ENCODE data around the gene ZNF331. TPM values are rescaled to one million over a fixed set of nuclear protein-coding genes. Genes with fewer than 3 reads are reported as not detected.

The ZNF331 gene
- total RNA-seq (2021; fragmentation: NEBNext Ultra II Directional; extraction: Animal tissue kit (Norgen Biotek cat#: 25700)): 36.7 and 44.1 TPM in 2 replicates
- 30.0 and 43.7 TPM in 2 replicates for polyA plus RNA-seq (2011; rRNA removed)
- 62.0 TPM for polyA plus RNA-seq (2011; cell fraction: cytosol; rRNA removed)
- 81.9 TPM for polyA plus RNA-seq (2011; cell fraction: nucleus; rRNA removed)
- 39.8 to 55.6 TPM (median 46.6 TPM) in 4 replicates for polyA plus RNA-seq (2012, experiment 1 of 2)
- 4.6 TPM for polyA plus RNA-seq (2012, experiment 2 of 2)
- polyA plus RNA-seq (2013, experiment 1 of 2): 30.5 TPM
- 26.8 TPM for polyA plus RNA-seq (2013, experiment 2 of 2)
- polyA minus RNA-seq (2011; rRNA and poly(A)+ RNA removed): 34.3 and 35.5 TPM in 2 replicates
- polyA minus RNA-seq (2011; cell fraction: cytosol; rRNA and poly(A)+ RNA removed): 22.2 TPM
- polyA minus RNA-seq (2011; cell fraction: nucleus; rRNA and poly(A)+ RNA removed): 48.1 TPM
- long read RNA-seq, experiment 1, partial matches to known transcripts: 0 of 6 reads
- long read RNA-seq, experiment 1, other reads (novel, unspliced or antisense): 4 of 6 reads
- long read RNA-seq, experiment 2, full-length matches to known transcripts: 8 of 10 reads
- long read RNA-seq, experiment 2, partial matches to known transcripts: 0 of 10 reads
- long read RNA-seq, experiment 2, other reads (novel, unspliced or antisense): 2 of 10 reads

DNA sequence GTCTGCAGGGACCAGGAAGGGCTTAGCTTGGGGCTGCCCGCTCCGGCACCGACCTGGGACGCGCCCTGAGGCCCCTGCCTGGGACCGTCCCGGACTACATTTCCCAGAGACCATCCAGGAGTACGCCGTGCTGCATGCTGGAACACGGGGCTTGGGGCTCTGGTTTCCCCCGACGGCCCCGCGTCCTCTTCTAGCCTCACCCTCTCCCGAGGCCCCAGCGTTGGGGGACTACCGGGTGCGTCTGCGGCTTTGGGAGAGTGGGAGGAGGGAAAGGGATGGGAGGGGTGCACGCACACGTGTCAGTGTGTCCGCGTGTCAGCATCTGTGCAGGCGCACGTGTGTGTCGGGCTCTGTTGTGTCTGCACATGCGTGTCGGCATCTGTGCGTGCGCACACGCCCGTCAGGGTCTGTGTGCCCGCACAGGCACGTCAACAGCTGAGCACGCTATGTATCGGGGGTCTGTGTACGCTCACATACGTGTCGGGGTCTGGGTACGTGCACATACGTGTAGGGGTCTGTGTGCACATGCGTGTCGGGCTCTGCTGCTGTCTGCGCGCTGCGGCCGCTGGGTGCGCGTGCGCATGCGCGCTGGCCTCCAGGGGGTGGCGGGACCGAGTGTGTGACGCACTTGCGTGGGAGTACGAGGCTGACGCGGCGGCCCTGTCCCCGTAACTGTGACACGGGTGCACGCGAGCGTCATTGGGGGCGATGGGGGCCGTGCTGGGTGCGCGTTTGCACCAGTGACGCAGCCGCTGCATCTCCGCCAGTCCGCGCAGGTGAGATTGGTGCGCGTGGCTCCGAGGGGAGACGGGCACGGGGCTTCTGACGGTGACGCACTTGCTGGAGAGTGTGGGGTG is at the start of gene ZNF331:
ZNF331 (plus strand) TSS at position 625 of the 857 bp plus-strand sequence. CDS start 31,232 bp downstream, outside the sequence.
- Histone ChIP-seq H3K4me1 (replicated peaks in 1 of 4; ENCODE audit: control insufficient read depth in 3 of 4, insufficient read depth in 4 of 4, low read length in 3 of 4) (peaks cover 0 to 5% (median 0%) of the 10 kb centered on the region in 4 experiments; a peak in 2 of 7 replicates), H3K36me3 (ENCODE audit: control insufficient read depth in 2 of 4, insufficient read depth in 4 of 4, low read length in 3 of 4) (peaks cover 5 to 14% (median 12%) of the 10 kb centered on the region in 4 experiments; a peak in 7 of 8 replicates), H3K23me2 (ENCODE audit: low read depth, low read length) (peaks cover 6% of the 10 kb centered on the region; the same call in 1 of the 2 replicates), H3K27ac (ENCODE audit: low read depth, low read length) (0 out of 2 replicates have a peak within 1 kb of the TSS, but pooled peaks have one; percentile 38), H4K20me1 (replicated peaks in 1 of 2; ENCODE audit: control insufficient read depth in 1 of 2, insufficient read depth in 2 of 2, low read length in 2 of 2) (peaks cover 2% of the 10 kb centered on the region in 2 experiments), H2BK120ac (replicated peaks; ENCODE audit: low read depth, low read length) (no peak within 1 kb of the TSS), H2AK5ac (ENCODE audit: low read depth, low read length) (no peak within 1 kb of the TSS), H4K5ac (ENCODE audit: insufficient read length, low read depth, low read length) (peak within 1 kb of the TSS; percentile 77), H3K4me3 (ENCODE audit: extremely low read depth in 1 of 4, insufficient read depth in 2 of 4, low read depth in 3 of 4, low read length in 4 of 4) (peak within 1 kb of the TSS; percentile 38 to 71 (median 67)), H3K56ac (replicated peaks; ENCODE audit: insufficient read length, low read depth, low read length) (peak within 1 kb of the TSS; percentile 79), H2BK12ac (ENCODE audit: low read depth, low read length) (no peak within 1 kb of the TSS; the same call in 1 of the 2 replicates), H3K4me2 (ENCODE audit: insufficient read depth in 1 of 2, low read depth in 2 of 2, low read length in 2 of 2) (peak within 1 kb of the TSS; percentile 53 to 83), H2BK15ac (ENCODE audit: low read length) (no peak within 1 kb of the TSS; the same call in 1 of the 2 replicates), H3K79me1 (ENCODE audit: low read depth, low read length) (no peaks in the 10 kb centered on the region), H3K9me3 (ENCODE audit: insufficient read depth in 2 of 2, low read depth in 1 of 2, low read length in 1 of 2) (no peaks in the 10 kb centered on the region), H2BK20ac (ENCODE audit: low read length) (no peak within 1 kb of the TSS), H4K91ac (replicated peaks; ENCODE audit: insufficient read length, low read length) (peak within 1 kb of the TSS; percentile 95), H2BK5ac (ENCODE audit: low read depth, low read length) (peak within 1 kb of the TSS; percentile 71), H2AFZ (ENCODE audit: low read length) (peak within 1 kb of the TSS; percentile 67; the same call in 1 of the 2 replicates), H3K23ac (ENCODE audit: insufficient read length) (no peak within 1 kb of the TSS), H3K4ac (replicated peaks; ENCODE audit: insufficient read length, low read depth, low read length) (peak within 1 kb of the TSS; percentile 74), H4K8ac (ENCODE audit: extremely low read depth, insufficient read depth, low read length) (peak within 1 kb of the TSS; percentile 91), H3K14ac (ENCODE audit: insufficient read length) (no peak within 1 kb of the TSS), H3K79me2 (ENCODE audit: control insufficient read depth in 1 of 2, insufficient read depth in 2 of 2, low read length in 2 of 2) (no peaks in the 10 kb centered on the region), H3K9ac (replicated peaks in 1 of 4; ENCODE audit: extremely low read depth in 1 of 4, low read depth in 3 of 4, low read length in 3 of 4) (peak within 1 kb of the TSS in 3 of 4 experiments; percentile 22 to 75 (median 26); a peak in 5 of 7 replicates), H3K27me3 (replicated peaks in 1 of 4; ENCODE audit: control insufficient read depth in 3 of 4, extremely low read depth in 1 of 4, insufficient read depth in 3 of 4, low read length in 3 of 4) (no peaks in the 10 kb centered on the region), H3K18ac (ENCODE audit: extremely low read depth, low read length) (peak within 1 kb of the TSS; percentile 80)
- ChIA-PET CTCF (ENCODE audit: partially characterized antibody) (interaction anchor here (0.9 to 1.0 kb wide), 2 partner anchors 139 to 342 kb away, joined by 3 read pairs; no protein-coding TSS in a partner anchor), POLR2A (ENCODE audit: partially characterized antibody) (interaction anchor here (1.1 to 3.5 kb wide), 5 partner anchors 9 to 45 kb away, joined by 3 to 13 read pairs (median 3); no protein-coding TSS in a partner anchor)
- DNase-seq (ENCODE audit: low read depth in 1 of 2, low spot score in 2 of 2) (peak in 1 of 2 experiments; percentile 81), FAIRE-seq (no peak)
- 55% methylated on average over 76 of the region's 81 CpGs; no CpG with 5 or more reads in 1 of the 2 experiments for WGBS, 2 experiments (ENCODE audit: extremely low coverage in 1 of 2, insufficient coverage in 1 of 2, insufficient read length in 1 of 2, insufficient replicate concordance in 2 of 2, low coverage in 1 of 2, low lambda C conversion rate in 2 of 2, missing lambda C conversion rate in 1 of 2)
- TF ChIP-seq FOSL1 (IDR thresholded peaks at IDR 0.05; ENCODE audit: insufficient read depth, low read depth, low read length): no peak
- peak; percentile 52 for TF ChIP-seq NRF1 (IDR thresholded peaks at IDR 0.05; ENCODE audit: low read depth, low read length)
- no peak for TF ChIP-seq CBX5 (IDR thresholded peaks at IDR 0.05; ENCODE audit: low read depth, low read length)
- no peak for TF ChIP-seq SIRT6 (IDR thresholded peaks at IDR 0.05; ENCODE audit: low read length)
- no peak for TF ChIP-seq JUN (IDR thresholded peaks at IDR 0.05; ENCODE audit: low read depth, low read length)
- TF ChIP-seq SP4 (IDR thresholded peaks at IDR 0.05; ENCODE audit: low read length): no peak
- TF ChIP-seq RFX5 (IDR thresholded peaks at IDR 0.05; ENCODE audit: borderline replicate concordance, low read depth, low read length): no peak
- no peak for TF ChIP-seq EP300 (IDR thresholded peaks at IDR 0.05; ENCODE audit: borderline replicate concordance in 1 of 2, low read depth in 2 of 2, low read length in 2 of 2)

Measured in H1 (cell line).